SK-N-SH treated with all-trans-retinoic acid at 6 μM for 48 hours (cell line): Measurements from ENCODE around the gene TSHZ1.

ENCODE experiments used
- ATAC-seq: fragments of 200-7000 bp; cut with Tn5 transposase; 3 replicates; pipeline ENCODE4 v1.9.1; 2020; ENCODE audit warnings: mild to moderate bottlenecking, moderate library complexity
- ARNTL ChIP-seq: fragments of 450-650 bp; formaldehyde crosslinking; IDR thresholded peaks from 2 replicates; pipeline ENCODE4 v1.5.0; 2020; ENCODE audit warnings: low read depth, mild to moderate bottlenecking, moderate library complexity, borderline replicate concordance
- CREB5 ChIP-seq: fragments of 250-450 bp; sonication (Bioruptor Pico); IDR thresholded peaks from 2 replicates; pipeline ENCODE4 v1.5.1; 2020; ENCODE audit warnings: low read depth, mild to moderate bottlenecking, moderate library complexity
- CSDC2 ChIP-seq: fragments of 250-450 bp; sonication (Bioruptor Pico); IDR thresholded peaks from 2 replicates; pipeline ENCODE4 v1.5.0; 2020; ENCODE audit warnings: mild to moderate bottlenecking, moderate library complexity
- ESRRG ChIP-seq: fragments of 250-450 bp; sonication (Bioruptor Pico); IDR thresholded peaks from 2 replicates; pipeline ENCODE4 v1.6.1; 2021; ENCODE audit warnings: mild to moderate bottlenecking
- GLIS3 ChIP-seq: fragments of 250-450 bp; sonication (Bioruptor Pico); IDR thresholded peaks from 2 replicates; pipeline ENCODE4 v1.5.0; 2020; ENCODE audit warnings: mild to moderate bottlenecking, moderate library complexity
- OSR1 ChIP-seq: fragments of 250-450 bp; sonication (Bioruptor Pico); IDR thresholded peaks from 2 replicates; pipeline ENCODE4 v1.8.0; 2022; ENCODE audit warnings: moderate library complexity, mild to moderate bottlenecking, inconsistent platforms
- PATZ1 ChIP-seq: fragments of 250-450 bp; sonication (Bioruptor Pico); IDR thresholded peaks from 2 replicates; pipeline ENCODE4 v1.8.0; 2020; ENCODE audit warnings: mild to moderate bottlenecking, moderate library complexity, borderline replicate concordance
- PPARA ChIP-seq: fragments of 250-450 bp; sonication (Bioruptor Pico); IDR thresholded peaks from 2 replicates; pipeline ENCODE4 v1.5.0; 2020; ENCODE audit warnings: mild to moderate bottlenecking, borderline replicate concordance
- RARB ChIP-seq: fragments of 250-450 bp; sonication (Bioruptor Pico); IDR thresholded peaks from 2 replicates; pipeline ENCODE4 v1.8.0; 2021; ENCODE audit warnings: mild to moderate bottlenecking, moderate library complexity
- SNAI2 ChIP-seq: fragments of 250-450 bp; sonication (Bioruptor Pico); IDR thresholded peaks from 2 replicates; pipeline ENCODE4 v1.5.0; 2020; ENCODE audit warnings: mild to moderate bottlenecking, moderate library complexity
- TCF4 ChIP-seq: fragments of 250-450 bp; sonication (Bioruptor Pico); IDR thresholded peaks from 2 replicates; pipeline ENCODE4 v1.8.0; 2021; ENCODE audit warnings: mild to moderate bottlenecking, moderate library complexity, borderline replicate concordance
- TSHZ2 ChIP-seq: fragments of 250-450 bp; sonication (Bioruptor Pico); IDR thresholded peaks from 2 replicates; pipeline ENCODE4 v1.5.0; 2020; ENCODE audit warnings: mild to moderate bottlenecking, moderate library complexity
- ZC3H10 ChIP-seq: fragments of 250-450 bp; sonication (Bioruptor Pico); IDR thresholded peaks from 2 replicates; pipeline ENCODE4 v1.5.1; 2021; ENCODE audit warnings: mild to moderate bottlenecking, moderate library complexity
- ZFP3 ChIP-seq: fragments of 250-450 bp; sonication (Bioruptor Pico); IDR thresholded peaks from 2 replicates; pipeline ENCODE4 v1.5.0; 2020; ENCODE audit warnings: mild to moderate bottlenecking, moderate library complexity
- ZNF565 ChIP-seq: fragments of 450-650 bp; formaldehyde crosslinking; conservative IDR thresholded peaks from 2 replicates; pipeline ENCODE4 v1.5.0; 2020; ENCODE audit warnings: low read depth, mild to moderate bottlenecking, moderate library complexity
- ZNF70 ChIP-seq: fragments of 450-650 bp; formaldehyde crosslinking; IDR thresholded peaks from 2 replicates; pipeline ENCODE4 v1.5.0; 2020; ENCODE audit warnings: mild to moderate bottlenecking, moderate library complexity
- ZNF8 ChIP-seq: fragments of 450-650 bp; formaldehyde crosslinking; IDR thresholded peaks from 2 replicates; pipeline ENCODE4 v1.5.0; 2020; ENCODE audit warnings: mild to moderate bottlenecking, moderate library complexity
- TF ChIP-seq, protein P1 (sequence below): fragments of 250-450 bp; sonication (Bioruptor Pico); IDR thresholded peaks from 2 replicates; pipeline ENCODE4 v1.8.0; 2021; ENCODE audit warnings: low read depth, mild to moderate bottlenecking, moderate library complexity, borderline replicate concordance
- TF ChIP-seq, protein P2 (sequence below): fragments of 250-450 bp; sonication (Bioruptor Pico); IDR thresholded peaks from 2 replicates; pipeline ENCODE4 v1.5.1; 2021; ENCODE audit warnings: mild to moderate bottlenecking, moderate library complexity

Gene TSHZ1

GRCh38 chr18:75226956-75227316 is 16.3 kb downstream of the TSHZ1 start:
- no peak; the same call in 2 of the 3 replicates for ATAC-seq
- TF ChIP-seq TSHZ2 (CRISPR knock-in tag) (no peak), PPARA (CRISPR knock-in tag) (no peak), ZNF70 (no peak), PATZ1 (no peak), ARNTL (CRISPR knock-in tag) (no peak), TCF4 (CRISPR knock-in tag) (no peak), RARB (CRISPR knock-in tag) (no peak), ESRRG (no peak), ZNF565 (CRISPR knock-in tag) (no peak)
- TF ChIP-seq, protein P1, sequence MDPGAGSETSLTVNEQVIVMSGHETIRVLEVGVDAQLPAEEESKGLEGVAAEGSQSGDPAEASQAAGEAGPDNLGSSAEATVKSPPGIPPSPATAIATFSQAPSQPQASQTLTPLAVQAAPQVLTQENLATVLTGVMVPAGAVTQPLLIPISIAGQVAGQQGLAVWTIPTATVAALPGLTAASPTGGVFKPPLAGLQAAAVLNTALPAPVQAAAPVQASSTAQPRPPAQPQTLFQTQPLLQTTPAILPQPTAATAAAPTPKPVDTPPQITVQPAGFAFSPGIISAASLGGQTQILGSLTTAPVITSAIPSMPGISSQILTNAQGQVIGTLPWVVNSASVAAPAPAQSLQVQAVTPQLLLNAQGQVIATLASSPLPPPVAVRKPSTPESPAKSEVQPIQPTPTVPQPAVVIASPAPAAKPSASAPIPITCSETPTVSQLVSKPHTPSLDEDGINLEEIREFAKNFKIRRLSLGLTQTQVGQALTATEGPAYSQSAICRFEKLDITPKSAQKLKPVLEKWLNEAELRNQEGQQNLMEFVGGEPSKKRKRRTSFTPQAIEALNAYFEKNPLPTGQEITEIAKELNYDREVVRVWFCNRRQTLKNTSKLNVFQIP (CRISPR knock-in tag) = no peak

DNA sequence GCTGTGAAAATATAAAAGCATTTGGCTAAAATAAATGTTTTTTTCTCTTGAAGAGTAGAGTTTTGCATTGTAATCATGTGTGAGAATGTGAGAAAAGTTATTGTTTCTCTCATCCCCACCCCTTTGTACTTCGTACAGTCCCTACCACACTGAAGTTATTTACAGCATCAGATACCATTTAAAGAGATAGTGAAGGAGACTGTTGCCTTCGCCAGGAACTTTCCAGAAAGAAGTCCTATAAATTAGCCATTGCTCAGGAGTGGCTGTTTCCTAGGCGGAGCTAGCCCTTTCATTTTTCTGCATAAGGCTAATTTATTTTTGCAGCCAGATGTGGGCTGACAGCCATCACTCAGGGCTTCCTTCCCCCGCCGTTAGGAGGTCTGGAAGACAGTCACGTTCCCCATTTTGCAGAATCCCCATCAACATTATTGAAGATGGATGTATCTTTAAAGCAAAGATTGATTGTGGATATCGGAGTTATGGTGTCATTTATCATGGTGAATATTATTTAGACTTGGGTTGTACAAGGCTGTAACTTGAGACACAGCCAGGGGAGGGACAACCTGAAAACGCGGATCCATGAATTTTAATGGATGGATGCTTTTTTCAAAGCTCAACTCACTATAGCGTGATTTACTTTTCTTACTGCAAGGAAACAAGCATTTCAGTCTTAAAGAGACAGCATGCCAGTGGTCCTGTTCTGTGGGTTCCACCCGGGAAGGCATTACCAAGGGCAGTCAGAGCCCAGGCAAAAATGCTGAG is 17.1 kb downstream of the TSHZ1 start:
- ATAC-seq = no peak
- no peak for TF ChIP-seq ZFP3
- TF ChIP-seq CSDC2 (CRISPR knock-in tag) = no peak
- TF ChIP-seq, protein P2, sequence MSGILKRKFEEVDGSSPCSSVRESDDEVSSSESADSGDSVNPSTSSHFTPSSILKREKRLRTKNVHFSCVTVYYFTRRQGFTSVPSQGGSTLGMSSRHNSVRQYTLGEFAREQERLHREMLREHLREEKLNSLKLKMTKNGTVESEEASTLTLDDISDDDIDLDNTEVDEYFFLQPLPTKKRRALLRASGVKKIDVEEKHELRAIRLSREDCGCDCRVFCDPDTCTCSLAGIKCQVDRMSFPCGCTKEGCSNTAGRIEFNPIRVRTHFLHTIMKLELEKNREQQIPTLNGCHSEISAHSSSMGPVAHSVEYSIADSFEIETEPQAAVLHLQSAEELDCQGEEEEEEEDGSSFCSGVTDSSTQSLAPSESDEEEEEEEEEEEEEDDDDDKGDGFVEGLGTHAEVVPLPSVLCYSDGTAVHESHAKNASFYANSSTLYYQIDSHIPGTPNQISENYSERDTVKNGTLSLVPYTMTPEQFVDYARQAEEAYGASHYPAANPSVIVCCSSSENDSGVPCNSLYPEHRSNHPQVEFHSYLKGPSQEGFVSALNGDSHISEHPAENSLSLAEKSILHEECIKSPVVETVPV = no peak
- TF ChIP-seq OSR1 (CRISPR knock-in tag) = no peak
- no peak for TF ChIP-seq PPARA (CRISPR knock-in tag)
- TF ChIP-seq ARNTL (CRISPR knock-in tag) = no peak
- no peak for TF ChIP-seq SNAI2 (CRISPR knock-in tag)
- no peak for TF ChIP-seq CREB5 (CRISPR knock-in tag)
- no peak for TF ChIP-seq GLIS3 (CRISPR knock-in tag)
- TF ChIP-seq ZNF8 (CRISPR knock-in tag) = no peak
- TF ChIP-seq PATZ1 = no peak
- TF ChIP-seq, all 23 proteins: peak for 0

DNA sequence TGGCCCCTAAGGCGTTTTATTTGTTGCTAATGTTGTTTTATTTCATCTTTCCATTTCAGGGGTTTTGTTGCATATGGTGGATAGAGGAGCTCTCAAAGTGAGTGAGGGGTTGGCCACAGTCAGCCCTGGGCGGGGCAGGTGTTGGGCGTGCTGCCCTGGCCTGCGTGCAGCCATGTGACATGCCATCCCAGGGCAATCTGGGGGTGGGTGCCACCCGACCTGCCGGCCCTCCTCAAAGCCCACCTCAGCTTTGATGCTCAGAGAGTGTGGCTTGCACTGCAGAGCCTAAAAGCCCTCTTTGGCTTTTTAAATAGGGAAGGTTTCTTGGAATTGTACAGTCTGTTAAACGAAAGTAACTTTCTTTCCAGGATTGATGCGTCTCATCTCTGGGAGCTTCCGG is 18.4 kb downstream of the TSHZ1 start:
- no peak for ATAC-seq
- no peak for TF ChIP-seq ZC3H10
